Measurements from ENCODE around the gene MPO. TPM values are rescaled to one million over a fixed set of nuclear protein-coding genes. Genes with fewer than 3 reads are reported as not detected.

Gene MPO
- total and polyA plus RNA-seq, 2 experiments from 2014 or later, result not detected

GRCh38 chr17:58313815-58314705 lies 33.3 kb upstream of the MPO start:
- DNase-seq (ENCODE audit: low read depth in 1 of 2, low spot score in 1 of 2), result no peak
- H3K27me3 ChIP-seq, result no peaks in the 10 kb centered on the region
- H3K4me3 ChIP-seq, result no peak overlapping the region
- H3K36me3 ChIP-seq, result no peaks in the 10 kb centered on the region
- H3K4me1 ChIP-seq (ENCODE audit: low read depth), result no peaks in the 10 kb centered on the region
- H3K9me3 ChIP-seq (ENCODE audit: low read depth), result no peaks in the 10 kb centered on the region
- H3K27ac ChIP-seq, result no peak overlapping the region
- TF ChIP-seq, protein P1, sequence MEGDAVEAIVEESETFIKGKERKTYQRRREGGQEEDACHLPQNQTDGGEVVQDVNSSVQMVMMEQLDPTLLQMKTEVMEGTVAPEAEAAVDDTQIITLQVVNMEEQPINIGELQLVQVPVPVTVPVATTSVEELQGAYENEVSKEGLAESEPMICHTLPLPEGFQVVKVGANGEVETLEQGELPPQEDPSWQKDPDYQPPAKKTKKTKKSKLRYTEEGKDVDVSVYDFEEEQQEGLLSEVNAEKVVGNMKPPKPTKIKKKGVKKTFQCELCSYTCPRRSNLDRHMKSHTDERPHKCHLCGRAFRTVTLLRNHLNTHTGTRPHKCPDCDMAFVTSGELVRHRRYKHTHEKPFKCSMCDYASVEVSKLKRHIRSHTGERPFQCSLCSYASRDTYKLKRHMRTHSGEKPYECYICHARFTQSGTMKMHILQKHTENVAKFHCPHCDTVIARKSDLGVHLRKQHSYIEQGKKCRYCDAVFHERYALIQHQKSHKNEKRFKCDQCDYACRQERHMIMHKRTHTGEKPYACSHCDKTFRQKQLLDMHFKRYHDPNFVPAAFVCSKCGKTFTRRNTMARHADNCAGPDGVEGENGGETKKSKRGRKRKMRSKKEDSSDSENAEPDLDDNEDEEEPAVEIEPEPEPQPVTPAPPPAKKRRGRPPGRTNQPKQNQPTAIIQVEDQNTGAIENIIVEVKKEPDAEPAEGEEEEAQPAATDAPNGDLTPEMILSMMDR (IDR thresholded peaks at IDR 0.05; ENCODE audit: low read depth, low read length), result no peak

- H3K27me3 ChIP-seq, result no peaks in the 10 kb centered on the region
- no peak for DNase-seq (ENCODE audit: low read depth in 1 of 2, low spot score in 1 of 2)
- TF ChIP-seq, protein P1 (IDR thresholded peaks at IDR 0.05; ENCODE audit: low read depth, low read length), result no peak
These were observed 32.1 kb upstream of the MPO start for GRCh38 chr17:58312829-58313228.

DNA sequence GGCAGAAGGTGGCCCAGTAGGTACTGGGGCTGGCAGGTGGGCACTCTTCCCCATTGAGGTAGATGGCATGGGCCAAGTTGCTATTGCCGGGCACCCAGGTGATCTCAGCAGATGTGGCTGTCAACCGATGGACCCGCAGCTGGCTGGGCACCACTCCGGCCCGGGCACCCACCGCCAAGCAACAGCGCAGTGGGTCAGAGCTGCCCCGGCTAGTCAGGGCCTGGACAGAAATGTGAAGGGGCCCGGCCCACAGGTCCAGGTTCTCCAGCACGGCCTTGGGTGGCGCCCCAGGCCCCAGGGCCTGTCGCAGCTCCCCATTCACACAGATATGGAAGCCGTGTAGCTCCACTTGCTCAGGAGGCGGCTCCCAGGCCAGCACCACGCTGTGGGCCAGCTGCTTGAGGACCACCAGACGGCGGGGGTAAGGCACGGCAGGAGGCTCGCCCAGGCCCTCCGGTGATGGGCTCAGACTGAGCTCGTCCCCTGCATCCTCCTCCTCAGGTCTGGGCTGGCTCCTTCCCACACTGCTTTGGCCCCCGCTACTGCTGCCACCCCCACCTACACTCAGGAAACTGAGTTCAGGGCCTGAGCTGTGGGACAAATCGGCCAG lies 31.4 kb upstream of the MPO start:
- no peaks in the 10 kb centered on the region for H3K9me3 ChIP-seq (ENCODE audit: low read depth)
- H3K4me3 ChIP-seq, result no peak overlapping the region
- no peaks in the 10 kb centered on the region for H3K36me3 ChIP-seq
- H3K27ac ChIP-seq, result no peak overlapping the region
- TF ChIP-seq, protein P1 (IDR thresholded peaks at IDR 0.05; ENCODE audit: low read depth, low read length), result no peak
- no peaks in the 10 kb centered on the region for H3K4me1 ChIP-seq (ENCODE audit: low read depth)
- H3K27me3 ChIP-seq, result no peaks in the 10 kb centered on the region
- no peak for DNase-seq (ENCODE audit: low read depth in 1 of 2, low spot score in 1 of 2)

More at GRCh38 chr17:58312829-58313228, 32.1 kb upstream of the MPO start:
- Histone ChIP-seq H3K4me3 (no peak overlapping the region), H3K27ac (no peak overlapping the region), H3K9me3 (ENCODE audit: low read depth) (no peaks in the 10 kb centered on the region), H3K36me3 (no peaks in the 10 kb centered on the region), H3K4me1 (ENCODE audit: low read depth) (no peaks in the 10 kb centered on the region)

DNA sequence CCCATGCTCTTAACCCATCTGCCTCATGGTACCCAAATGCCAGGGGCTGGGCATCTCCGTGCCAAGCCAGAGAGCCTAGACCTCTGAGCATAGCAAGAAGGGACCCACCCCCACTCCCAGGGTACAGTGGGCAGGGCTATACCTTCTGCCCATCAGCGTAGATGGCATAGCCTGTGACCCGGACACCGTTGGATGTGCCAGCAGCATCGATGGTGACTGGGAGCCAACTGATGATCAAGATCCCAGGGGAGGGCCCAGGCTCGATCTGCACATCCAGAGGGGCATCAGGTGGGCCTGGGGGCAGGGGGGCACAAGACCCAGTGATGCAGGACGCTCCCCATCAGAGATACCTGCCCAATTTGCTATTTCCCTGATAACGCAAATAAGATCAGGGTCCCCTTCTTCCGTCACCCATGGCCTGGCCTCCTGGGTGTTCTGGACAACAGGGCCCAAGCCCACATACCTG lies 30.7 kb upstream of the MPO start:
- TF ChIP-seq, protein P1 (IDR thresholded peaks at IDR 0.05; ENCODE audit: low read depth, low read length), result no peak

GRCh38 chr17:58310511-58311428 lies 30.0 kb upstream of the MPO start:
- H3K4me1 ChIP-seq (ENCODE audit: low read depth), result no peaks in the 10 kb centered on the region
- DNase-seq (ENCODE audit: low read depth in 1 of 2, low spot score in 1 of 2), result no peak
- H3K9me3 ChIP-seq (ENCODE audit: low read depth), result no peaks in the 10 kb centered on the region
- H3K36me3 ChIP-seq, result no peaks in the 10 kb centered on the region
- H3K27me3 ChIP-seq, result no peaks in the 10 kb centered on the region
- H3K27ac ChIP-seq, result no peak overlapping the region
- TF ChIP-seq, protein P1 (IDR thresholded peaks at IDR 0.05; ENCODE audit: low read depth, low read length), result no peak
- H3K4me3 ChIP-seq, result no peak overlapping the region

More for the DNA sequence above, 30.7 kb upstream of the MPO start:
- no peaks in the 10 kb centered on the region for H3K27me3 ChIP-seq
- no peak overlapping the region for H3K4me3 ChIP-seq
- no peak overlapping the region for H3K27ac ChIP-seq
- H3K36me3 ChIP-seq, result no peaks in the 10 kb centered on the region
- H3K9me3 ChIP-seq (ENCODE audit: low read depth), result no peaks in the 10 kb centered on the region
- no peaks in the 10 kb centered on the region for H3K4me1 ChIP-seq (ENCODE audit: low read depth)
- DNase-seq (ENCODE audit: low read depth in 1 of 2, low spot score in 1 of 2), result no peak

All from cardiac muscle cell (in vitro differentiated cells and primary cell).